ENCODE measurements around the gene VSTM2B.
"Not testable (repeated sequence)": the region's sequence is repeated elsewhere in the genome, so short reads cannot be mapped to it uniquely, and the experiment has no call there.

VSTM2B gene

DNA sequence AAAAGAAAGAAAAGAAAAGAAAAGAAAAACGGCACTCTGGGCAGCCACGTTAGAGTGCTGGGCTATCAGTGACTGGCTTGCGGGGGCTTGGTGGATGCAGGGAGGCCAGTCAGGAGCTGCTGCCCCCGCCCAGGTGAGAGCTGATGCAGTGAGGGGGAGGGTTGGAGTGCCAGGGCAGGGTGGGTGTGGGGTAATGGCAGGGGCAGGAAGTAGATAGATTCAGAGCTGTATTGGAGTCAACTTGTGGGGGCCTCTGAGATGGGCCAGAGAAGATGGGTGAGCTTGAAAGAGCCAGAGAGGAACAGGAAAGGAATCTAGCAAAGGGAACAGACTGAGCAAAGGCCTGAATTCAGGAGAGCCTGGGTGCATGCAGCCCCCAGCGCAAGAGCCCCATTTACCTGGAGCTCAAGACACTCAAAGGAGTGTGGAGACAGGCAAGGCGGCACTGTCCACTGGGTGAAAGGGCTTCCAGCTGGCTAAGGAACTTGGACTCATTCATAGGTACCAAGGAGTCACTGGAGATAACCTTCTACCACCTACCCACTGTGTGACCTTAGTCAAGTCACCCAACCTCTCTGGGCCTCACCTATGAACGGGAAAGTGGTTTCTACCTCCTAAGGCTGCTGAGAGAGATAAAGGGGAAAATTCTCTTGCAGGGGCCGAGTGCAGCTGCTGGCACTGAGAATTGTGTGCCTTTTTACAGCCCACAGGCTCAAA lies 20.2 kb downstream of the VSTM2B start:
- DNase-seq (ENCODE audit: low read depth in 2 of 2): no peak

DNA sequence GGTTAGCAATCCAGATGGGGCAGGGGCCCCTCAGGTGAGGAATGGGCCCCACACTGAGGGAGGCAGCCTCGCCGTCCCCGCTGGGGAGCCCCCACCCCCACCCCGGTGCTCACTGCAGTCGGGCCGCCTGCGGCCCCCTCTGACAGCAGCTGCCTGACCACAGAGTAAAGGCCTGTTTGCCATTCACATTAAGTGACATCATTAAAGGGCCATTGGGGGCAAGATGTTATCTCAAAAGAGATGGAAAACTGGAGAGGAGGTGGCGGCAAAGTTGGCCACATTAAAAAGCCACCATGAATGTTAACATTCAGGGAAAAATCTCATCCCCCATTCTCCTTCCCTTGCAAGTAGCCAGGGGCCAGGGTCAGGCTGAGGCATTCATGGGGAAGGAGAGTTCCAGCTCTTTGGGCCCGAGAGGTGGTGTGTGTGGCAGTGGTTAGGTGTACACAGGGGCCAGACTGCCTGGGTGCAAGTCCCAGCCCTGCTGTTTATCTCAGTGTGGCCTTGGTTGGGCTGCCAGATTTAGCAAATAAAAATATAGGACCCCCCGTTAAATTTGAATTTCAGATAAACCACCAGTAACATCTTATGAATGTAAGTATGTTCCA lies 20.9 kb downstream of the VSTM2B start:
- no peak for DNase-seq (ENCODE audit: low read depth in 2 of 2)

DNA sequence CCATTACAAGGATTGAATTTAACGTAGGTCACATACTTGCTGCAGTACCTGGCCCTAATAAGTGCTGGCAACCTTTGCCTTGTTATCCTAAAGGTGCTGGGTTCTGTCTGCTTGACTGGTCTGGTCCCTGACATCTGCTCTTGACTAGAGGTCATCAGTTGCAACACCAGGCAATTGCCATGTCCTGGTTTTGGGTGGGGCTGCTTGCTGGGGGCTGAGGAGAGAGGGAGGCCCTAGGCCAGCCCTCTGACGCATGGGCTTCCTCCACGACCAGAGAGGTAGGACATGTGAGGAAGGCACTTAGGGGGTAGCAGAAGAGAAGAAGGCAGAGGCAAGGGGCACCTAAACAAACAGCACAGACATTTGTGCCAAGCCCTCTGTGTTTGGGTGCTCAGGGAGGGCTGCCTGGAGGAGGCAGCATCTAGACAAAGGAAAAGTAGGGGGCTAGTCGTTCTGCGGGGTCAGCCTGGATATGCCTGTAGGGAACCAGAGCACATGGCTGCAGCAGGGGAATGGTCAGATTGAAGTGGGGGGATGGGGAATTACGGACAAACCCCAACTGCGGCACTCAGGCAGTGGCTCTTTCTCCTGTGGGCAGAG lies 21.7 kb downstream of the VSTM2B start:
- no peak for DNase-seq (ENCODE audit: low read depth in 2 of 2)

DNA sequence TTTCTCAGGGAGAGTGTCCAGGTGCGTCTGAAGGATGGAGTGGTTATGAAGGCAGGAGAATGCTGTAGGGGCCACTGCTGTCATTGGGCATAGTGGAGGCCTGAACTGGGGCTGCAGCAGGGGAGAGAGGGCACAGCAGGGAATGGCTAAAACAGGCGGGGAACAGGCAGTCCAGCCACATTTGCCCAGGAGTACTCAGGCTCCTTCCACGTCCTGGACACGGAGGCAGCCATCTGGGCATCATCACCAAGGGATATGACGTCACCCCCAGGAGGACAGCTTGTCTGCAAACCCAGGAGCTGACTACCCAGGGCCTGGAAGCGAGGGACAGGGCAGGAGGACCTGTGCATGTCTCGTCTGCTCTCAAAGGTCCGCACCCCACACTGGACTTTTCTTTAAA lies 22.2 kb downstream of the VSTM2B start:
- no peak for DNase-seq (ENCODE audit: low read depth in 2 of 2)

DNA sequence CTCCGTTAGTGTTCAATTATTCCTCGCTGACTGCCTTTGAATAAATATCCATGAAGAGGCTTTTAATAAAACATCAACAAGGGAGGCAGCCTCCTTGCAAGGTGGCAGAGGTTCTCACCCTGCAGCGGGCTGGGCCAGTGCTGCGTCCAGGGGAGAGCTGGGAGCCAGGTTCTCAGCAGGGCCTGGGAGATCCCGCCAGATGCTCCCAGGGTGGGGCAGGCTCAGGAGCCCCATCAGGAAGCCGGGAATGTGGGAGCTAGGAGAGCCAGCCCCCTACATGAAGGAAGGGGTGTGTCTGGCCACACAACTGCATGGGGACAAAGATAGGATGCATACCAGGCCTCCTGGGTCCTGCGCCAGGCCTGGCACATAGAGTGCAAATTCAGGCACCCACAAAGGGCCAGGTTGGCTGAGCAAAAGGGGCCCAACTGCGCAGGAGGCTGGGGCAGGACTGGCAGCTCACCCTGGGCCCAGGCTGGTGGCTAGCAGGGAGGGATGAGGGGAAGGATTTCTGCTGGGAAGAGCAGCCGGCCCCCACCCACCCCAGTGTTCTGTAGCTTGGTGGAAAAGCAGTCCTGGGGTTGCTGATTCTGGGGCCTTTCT lies 22.8 kb downstream of the VSTM2B start:
- no peak for DNase-seq (ENCODE audit: low read depth in 2 of 2)

DNA sequence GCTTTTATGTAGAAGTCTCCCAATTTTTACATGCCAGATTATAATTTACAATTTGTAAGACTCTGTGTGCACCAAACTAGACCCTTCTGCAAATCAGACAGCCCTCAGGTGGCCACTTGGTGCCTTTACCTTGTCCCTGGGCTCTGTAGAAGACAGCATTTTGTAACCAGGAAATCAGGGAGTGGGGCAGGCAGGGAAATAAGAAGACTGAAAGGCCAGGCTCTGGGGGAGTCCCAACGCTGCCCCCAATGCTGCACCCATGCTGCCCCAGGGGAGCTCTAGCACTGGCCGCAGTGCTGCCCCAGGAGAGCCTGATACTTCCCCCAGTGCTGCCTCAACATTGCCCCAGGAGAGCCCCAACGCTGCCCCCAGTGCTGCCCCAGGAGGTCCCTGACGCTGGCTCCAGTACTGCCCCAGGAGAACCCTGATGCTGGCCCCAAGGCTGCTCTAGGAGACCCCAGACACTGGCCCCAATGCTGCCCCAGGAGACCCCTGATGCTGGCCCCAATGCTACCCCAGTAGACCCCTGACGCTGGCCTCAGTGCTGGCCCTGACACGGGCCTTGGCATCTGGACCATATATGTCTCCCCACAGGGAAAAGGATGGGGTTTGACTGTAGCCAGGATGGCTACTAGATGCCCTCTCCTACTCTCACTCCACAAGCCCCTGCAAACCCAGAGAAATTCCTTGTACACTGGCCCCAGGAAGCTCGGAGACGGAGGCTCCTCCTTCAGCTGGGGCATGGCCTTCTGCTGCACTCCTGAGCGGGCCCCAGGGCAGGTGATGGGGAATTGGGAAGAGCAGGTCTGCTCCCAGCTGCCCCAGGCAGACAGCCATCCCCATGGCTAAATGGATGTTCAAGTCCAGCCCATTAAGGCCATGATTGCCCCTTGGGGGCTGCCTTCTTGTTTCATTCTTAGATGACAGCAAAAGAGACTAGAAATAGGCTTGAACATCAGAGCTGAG lies 23.6 kb downstream of the VSTM2B start:
- DNase-seq (ENCODE audit: low read depth in 2 of 2): no peak

DNA sequence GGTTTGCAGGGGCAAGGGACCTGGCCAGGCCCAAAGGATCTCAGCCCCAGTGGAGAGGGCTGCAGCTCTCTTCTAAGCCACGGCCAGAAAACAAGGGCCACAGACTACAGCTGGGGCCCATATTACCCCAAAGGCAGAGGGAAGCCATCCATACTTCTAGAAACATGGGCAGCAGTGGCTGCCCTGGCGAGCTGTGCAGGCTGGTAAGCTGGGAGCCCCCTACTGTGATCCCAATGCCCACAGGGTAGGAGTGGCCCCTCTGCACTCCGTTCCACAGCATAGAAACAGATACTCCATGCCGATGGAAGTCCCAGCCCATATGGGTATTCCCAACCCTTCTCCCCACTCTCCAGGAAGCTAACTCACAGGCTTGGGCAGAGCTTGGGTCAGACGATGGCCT lies 25.1 kb downstream of the VSTM2B start:
- DNase-seq (ENCODE audit: low read depth in 2 of 2): no peak

DNA sequence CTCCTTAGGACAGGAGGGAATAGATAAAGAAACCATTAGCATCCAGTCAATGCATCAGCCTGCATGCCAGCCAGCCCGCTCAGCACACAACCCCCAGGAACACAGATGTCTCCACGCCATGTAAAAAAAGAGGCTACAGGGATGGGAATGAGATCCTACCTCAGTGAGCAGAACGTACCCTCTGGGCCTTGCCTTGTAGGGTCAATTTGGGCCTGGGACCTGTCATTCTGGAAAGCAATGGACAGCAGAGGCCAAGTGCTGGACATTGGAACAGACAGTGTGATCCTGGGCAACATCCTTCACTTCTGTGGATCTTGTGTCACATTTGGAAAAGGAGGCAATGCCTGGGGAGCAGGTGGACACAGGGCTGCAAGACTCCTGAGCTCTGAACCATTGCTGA lies 26.0 kb downstream of the VSTM2B start:
- DNase-seq (ENCODE audit: low read depth in 2 of 2): no peak

DNA sequence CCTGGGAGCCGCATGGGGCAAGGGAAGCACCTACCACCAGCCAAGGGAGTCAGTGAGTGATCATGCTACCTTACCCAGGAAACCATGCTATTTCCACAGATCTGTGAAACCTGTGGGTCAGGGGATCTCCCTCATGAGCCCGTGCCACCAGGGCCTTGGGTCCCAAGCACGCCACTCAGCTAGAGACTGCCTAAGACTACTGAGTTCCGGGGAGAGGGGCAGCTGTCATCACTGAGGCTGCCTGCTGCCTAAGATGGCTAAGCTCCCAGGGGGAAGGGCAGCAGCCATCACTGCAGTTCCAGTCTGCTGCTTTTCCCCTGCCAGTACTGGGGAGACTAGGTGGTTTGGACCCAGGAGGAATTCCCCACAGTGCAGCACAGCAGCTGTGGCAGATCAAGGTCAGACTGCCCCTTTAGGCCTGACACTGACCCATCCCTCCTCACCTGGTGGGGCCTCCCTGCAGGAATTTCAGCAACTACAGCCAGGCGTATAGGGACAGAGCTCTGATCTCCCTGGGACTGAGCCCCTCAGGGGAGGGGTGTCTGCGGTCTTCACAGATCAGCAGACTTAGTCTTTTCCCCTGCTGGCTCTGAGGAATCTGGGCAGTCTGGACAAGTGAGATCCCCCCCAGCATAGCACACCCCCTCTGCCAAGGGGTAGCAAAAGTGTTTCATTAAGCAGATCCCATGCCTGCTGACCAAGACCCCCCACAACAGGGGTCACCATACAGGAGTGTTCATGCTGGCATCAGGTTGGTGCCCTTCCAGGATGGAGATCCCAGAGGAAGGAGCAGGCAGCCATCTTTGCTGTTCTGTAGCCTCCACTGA lies 26.9 kb downstream of the VSTM2B start:
- no peak for DNase-seq (ENCODE audit: low read depth in 2 of 2)

DNA sequence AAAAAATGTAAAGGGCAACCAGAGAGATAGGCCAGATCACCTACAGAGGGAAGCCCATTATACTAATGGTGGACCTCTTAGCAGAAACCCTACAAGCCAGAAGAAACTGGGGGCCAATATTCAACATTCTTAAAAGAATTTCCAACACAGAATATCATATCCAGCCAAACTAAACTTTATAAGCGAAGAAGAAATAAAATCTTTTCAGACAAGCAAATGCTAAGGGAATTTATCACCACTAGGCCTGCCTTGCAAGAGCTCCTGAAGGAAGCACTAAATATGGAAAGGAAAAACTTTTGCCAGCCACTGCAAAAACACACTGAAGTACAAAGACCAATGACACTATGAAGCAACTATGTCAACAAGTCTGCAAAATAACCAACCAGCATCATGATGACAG lies 28.4 kb downstream of the VSTM2B start:
- no peak for DNase-seq (ENCODE audit: low read depth in 2 of 2)

DNA sequence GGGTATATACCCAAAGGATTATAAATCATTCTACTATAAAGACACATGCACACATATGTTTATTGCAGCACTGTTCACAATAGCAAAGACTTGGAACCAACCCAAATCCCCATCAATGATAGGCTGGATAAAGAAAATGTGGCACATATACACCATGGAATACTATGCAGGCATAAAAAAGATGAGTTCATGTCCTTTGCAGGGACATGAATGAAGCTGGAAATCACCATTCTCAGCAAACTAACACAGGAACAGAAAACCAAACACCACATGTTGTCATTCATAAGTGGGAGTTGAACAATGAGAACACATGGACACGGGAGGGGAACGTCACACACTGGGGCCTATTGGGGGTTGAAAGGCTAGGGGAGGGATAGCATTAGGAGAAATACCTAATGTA lies 33.3 kb downstream of the VSTM2B start:
- not testable (repeated sequence) for DNase-seq (ENCODE audit: low read depth in 2 of 2)

DNA sequence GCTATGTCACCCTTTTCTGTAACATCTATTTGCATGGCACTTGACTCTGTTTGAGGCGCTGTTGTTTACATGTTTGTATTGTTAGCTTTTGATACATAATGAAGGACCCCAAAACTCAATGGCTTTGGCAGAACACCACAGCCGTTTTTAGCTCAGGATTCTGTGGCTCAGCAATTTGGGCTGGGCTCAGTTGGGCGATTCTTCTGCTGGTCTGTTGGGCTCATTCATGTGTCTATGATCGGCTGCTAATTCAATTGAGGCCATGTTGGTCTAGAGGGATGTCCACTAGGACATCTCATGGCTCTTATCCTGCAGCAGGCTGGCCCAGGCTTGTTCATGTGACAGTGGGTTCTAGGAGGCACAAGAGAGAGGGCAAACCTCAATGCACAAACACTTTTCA lies 33.9 kb downstream of the VSTM2B start:
- DNase-seq (ENCODE audit: low read depth in 2 of 2): no peak

DNA sequence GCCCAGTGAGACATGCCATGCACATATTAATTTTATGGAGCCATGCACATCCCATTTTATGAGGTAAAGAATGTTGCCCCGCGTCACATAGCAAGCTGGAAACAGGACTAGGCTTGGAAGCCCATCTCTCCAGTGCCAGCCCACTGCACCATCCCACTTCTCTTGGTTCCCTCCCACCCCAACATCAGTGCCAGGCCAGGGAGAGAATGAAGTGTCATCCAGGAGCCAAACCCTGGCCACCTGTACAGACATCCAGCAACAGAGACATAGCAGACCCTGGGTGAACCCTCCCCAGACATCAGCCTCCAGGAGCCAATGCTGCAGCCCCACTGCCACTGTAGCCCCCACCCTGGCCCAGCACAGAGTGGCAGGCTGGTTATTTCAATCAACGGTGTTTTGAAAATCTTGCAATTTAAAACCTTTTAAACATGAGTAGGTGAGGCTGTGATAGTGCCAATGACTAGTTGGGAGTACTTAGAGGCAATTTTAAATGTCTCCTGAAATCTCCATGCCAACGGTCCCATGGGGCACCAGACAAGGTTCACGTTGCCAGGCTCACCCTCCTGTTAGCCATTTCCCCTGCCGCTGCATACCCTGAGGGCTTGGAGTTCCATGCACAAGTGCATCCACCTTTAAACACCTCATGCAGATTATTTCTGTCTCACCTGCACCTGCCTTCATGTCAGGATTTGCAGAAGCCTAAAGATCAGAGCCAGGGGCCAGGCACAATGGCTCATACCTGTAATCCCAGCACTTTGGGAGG lies 34.7 kb downstream of the VSTM2B start:
- no peak for DNase-seq (ENCODE audit: low read depth in 2 of 2)

DNA sequence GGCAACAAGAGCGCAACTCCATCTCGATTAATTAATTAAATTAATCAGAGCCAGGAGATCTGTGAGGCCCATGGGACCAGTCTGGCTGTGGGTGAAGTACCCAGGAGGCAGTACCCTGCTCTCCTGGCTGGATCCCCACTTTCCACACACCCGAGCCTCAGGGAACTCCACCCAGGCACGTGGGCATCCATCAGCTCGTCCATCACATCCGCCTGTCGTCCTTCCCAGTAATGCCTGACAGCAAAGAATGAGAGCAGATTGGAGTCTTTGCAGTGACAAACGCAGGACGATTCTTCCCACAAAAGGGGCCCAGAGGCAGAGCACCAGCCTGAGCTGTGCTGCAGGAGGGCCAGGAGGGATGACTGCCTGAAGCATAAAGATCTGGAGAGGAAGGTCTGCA lies 35.8 kb downstream of the VSTM2B start:
- DNase-seq (ENCODE audit: low read depth in 2 of 2): no peak

DNA sequence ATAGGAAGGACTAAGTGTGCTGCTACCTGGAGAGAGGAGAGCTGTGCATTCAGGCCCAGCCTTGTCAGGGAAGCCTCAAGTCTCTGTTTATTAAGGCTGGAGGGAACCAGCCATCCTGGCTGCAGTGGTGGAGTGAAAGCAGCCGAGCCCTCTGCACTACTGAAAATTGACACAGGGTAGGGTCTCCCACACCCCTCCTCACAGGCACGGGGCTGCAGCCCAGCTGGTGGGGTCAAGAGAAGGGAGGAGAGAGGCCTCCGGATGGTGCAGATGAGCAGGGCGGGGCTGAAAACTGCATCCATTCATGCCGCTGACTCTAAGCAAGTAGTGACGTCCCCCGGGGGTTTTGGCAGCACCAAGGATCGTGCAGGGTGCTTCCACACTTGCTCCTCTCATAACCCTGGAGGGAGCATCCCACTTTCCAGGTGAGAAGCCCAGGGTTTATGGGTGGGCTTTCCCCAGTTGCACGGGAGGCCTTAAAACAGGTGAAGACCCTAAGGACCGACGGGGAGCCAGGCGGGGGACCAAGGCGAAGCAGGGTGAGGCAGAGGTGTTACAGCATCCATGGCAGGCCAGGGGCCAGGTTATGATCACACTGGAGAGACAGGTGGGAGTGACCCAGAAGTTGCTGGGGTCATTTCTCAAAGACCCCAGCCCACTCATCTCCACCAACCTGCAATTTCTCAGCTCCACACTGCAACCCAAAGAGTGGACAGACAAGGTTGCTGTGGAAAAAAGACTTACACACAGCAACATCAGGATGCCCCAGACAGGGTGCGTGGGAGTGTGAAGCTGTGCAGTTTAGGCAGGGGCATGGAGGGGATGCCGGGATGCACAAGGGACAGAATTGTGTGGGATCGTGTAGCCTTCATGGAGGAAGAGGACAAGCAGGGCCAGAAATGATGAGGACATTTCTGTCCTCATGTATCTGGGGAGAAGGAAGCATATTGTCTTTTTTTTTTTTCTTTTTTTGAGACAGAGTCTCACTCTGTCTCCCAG lies 36.8 kb downstream of the VSTM2B start:
- DNase-seq (ENCODE audit: low read depth in 2 of 2): no peak

DNA sequence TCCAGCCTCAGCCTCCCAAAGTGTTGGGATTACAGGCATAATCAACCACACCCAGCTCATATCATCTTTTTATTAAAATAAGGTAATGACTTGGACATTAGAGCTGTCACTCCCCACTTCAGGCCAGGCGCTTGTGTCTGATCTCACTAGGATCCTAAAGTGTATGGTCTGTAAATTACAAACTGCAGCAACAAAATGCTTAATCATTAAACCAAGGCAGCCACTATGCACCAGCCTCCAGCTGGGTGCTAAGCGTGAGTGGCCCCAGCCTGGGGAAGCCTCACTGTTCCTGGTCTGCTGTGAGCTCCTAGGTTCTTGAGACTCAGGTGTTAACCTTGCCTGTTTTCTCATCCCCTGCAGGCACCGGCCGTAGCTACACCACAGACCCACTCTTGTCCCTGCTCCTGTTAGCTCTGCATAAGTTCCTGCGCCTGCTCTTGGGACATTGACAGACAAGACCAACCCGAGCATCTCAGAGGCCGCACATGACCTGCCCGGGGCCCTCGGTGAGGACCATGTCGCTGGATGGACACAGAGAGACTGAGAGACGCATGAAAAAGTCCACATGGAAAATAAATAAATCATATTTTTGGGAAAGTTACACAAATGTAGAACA lies 37.8 kb downstream of the VSTM2B start:
- DNase-seq (ENCODE audit: low read depth in 2 of 2): no peak

DNA sequence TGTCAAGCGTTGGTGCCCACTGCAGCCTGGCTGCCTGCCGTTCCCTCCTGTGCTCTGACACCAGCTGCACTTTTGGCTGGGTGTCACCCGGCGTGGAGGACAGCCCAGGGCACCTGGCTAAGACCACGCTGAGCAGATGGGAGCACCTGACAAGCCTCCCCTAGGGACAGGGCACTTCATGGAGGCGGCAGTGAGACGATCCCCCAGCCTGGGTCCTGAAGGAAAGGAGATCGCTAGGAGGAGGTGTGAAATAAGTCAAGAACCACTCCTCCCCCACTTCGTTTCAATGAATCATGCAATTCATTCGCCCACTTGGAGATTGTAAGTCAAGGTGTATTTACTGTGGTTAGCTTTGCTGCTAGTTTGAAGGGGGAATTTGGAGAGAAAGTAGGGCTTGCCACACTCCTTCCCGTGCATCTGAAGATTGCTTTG lies 38.8 kb downstream of the VSTM2B start:
- no peak for DNase-seq (ENCODE audit: low read depth in 2 of 2)

DNA sequence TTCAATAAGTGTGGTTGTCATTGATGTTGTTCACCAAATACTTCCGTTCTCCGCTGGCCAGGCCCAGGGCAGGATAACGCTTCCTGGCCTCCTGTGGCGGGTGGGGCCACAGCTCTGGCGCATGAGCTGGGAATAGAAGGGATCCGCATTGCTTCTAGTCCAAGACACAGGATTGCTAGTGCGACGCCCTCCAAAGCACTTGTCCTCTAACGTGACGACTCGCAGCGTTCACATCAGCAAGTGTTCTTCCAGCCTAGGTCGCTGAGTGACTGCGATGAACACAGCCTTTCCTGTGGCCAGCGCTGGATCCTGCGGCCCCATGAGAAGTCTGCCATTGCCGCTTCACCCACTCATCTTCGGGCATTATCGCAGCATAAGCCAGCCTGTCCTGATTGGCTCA lies 39.4 kb downstream of the VSTM2B start:
- no peak for DNase-seq (ENCODE audit: low read depth in 2 of 2)

Data from stimulated activated CD4-positive, alpha-beta T cell treated with anti-CD3 and anti-CD28 coated beads, Interleukin-12 subunit alpha, Interleukin-12 subunit beta, amount 100 ng/mL, for 24 hours (primary cell).